HG03060 (cell line): ENCODE measurements around the gene CCDC180.
"Not testable (repeated sequence)": the region's sequence is repeated elsewhere in the genome, so short reads cannot be mapped to it uniquely, and the experiment has no call there.

Experiments used
- ATAC-seq: cut with Tn5 transposase; IDR thresholded peaks from one replicate; pipeline ENCODE4 v1.9.1; 2021; ENCODE audit warnings: low read depth, moderate number of reproducible peaks; ENCODE audit not compliant: unreplicated experiment

The CCDC180 gene

GRCh38 chr9:97307500-97308163 is at the start of gene CCDC180:
CCDC180 (plus strand) TSS chr9:97307659; CDS start chr9:97308064, 405 bp downstream.
- ATAC-seq = no peak

GRCh38 chr9:97259834-97260514 is 47.5 kb upstream of the CCDC180 start:
- ATAC-seq = not testable (repeated sequence)

GRCh38 chr9:97271292-97271691 is 36.2 kb upstream of the CCDC180 start:
- no peak for ATAC-seq

GRCh38 chr9:97272072-97272471 is 35.4 kb upstream of the CCDC180 start:
- no peak for ATAC-seq

GRCh38 chr9:97276310-97276852 is 31.1 kb upstream of the CCDC180 start:
- no peak for ATAC-seq

- ATAC-seq = no peak
Observed at GRCh38 chr9:97277953-97278352, 29.5 kb upstream of the CCDC180 start.

- no peak for ATAC-seq
Observed at GRCh38 chr9:97280755-97281330, 26.6 kb upstream of the CCDC180 start.

- ATAC-seq = no peak
Observed at GRCh38 chr9:97283768-97284167, 23.7 kb upstream of the CCDC180 start.

GRCh38 chr9:97284798-97285197 is 22.7 kb upstream of the CCDC180 start:
- no peak for ATAC-seq

- no peak for ATAC-seq
Observed at GRCh38 chr9:97292200-97292599, 15.3 kb upstream of the CCDC180 start.

GRCh38 chr9:97293207-97293721 is 14.2 kb upstream of the CCDC180 start:
- ATAC-seq = no peak

- ATAC-seq = no peak
Observed at GRCh38 chr9:97293818-97294217, 13.6 kb upstream of the CCDC180 start.

- no peak for ATAC-seq
Observed at GRCh38 chr9:97297889-97298288, 9.6 kb upstream of the CCDC180 start.

GRCh38 chr9:97299809-97300414 is 7.5 kb upstream of the CCDC180 start:
- ATAC-seq = no peak

GRCh38 chr9:97300586-97300985 is 6.9 kb upstream of the CCDC180 start:
- no peak for ATAC-seq

GRCh38 chr9:97301974-97302373 is 5.5 kb upstream of the CCDC180 start:
- no peak for ATAC-seq

- no peak for ATAC-seq
Observed at GRCh38 chr9:97304586-97304985, 2.9 kb upstream of the CCDC180 start.

- ATAC-seq = no peak
Observed at GRCh38 chr9:97305501-97306298, 1.8 kb upstream of the CCDC180 start.

GRCh38 chr9:97307091-97307490 is 368 bp upstream of the CCDC180 start:
- ATAC-seq = no peak

GRCh38 chr9:97309260-97309659 is 1.8 kb downstream of the CCDC180 start:
- no peak for ATAC-seq
